H9 (cell line): ENCODE results near the gene APBA2. TPM values are rescaled to one million over a fixed set of nuclear protein-coding genes. Genes with fewer than 3 reads are reported as not detected.

Experiments used
- DNase-seq: peaks from one replicate; pipeline ENCODE4 v3.0.0-alpha.2; 2017
- H2AFZ ChIP-seq: one replicate; pipeline ENCODE4 v1.6.1; 2013; ENCODE audit warnings: mild to moderate bottlenecking, low read length, control low read depth, moderate library complexity
- H2AK5ac ChIP-seq: 2 replicates; pipeline ENCODE4 v1.6.1; 2013; ENCODE audit warnings: low read length, control low read depth, mixed read lengths; ENCODE audit not compliant: insufficient read length
- H2BK120ac ChIP-seq: one replicate; pipeline ENCODE4 v1.6.1; 2013; ENCODE audit warnings: low read depth, mild to moderate bottlenecking, low read length, control low read depth, inconsistent platforms; ENCODE audit not compliant: poor library complexity, severe bottlenecking
- H2BK12ac ChIP-seq: 2 replicates; pipeline ENCODE4 v1.6.1; 2013; ENCODE audit warnings: low read length, control low read depth, mixed read lengths, low read depth; ENCODE audit not compliant: insufficient read length
- H2BK15ac ChIP-seq: 2 replicates; pipeline ENCODE4 v1.6.1; 2013; ENCODE audit warnings: low read depth, low read length, control low read depth
- H2BK20ac ChIP-seq: one replicate; pipeline ENCODE4 v1.6.1; 2013; ENCODE audit warnings: low read depth, mild to moderate bottlenecking, low read length, control low read depth, inconsistent platforms; ENCODE audit not compliant: poor library complexity, severe bottlenecking
- H2BK5ac ChIP-seq: 2 replicates; pipeline ENCODE4 v1.6.1; 2013; ENCODE audit warnings: low read length, control low read depth, mixed read lengths; ENCODE audit not compliant: insufficient read length
- H3K14ac ChIP-seq: 2 replicates; pipeline ENCODE4 v1.6.1; 2013; ENCODE audit warnings: low read length, control low read depth; ENCODE audit not compliant: insufficient read depth
- H3K18ac ChIP-seq: 2 replicates; pipeline ENCODE4 v1.6.1; 2013; ENCODE audit warnings: low read depth, mild to moderate bottlenecking, mixed read lengths, low read length, control low read depth; ENCODE audit not compliant: insufficient read length
- H3K23ac ChIP-seq: 2 replicates; pipeline ENCODE4 v1.6.1; 2013; ENCODE audit warnings: low read length, control low read depth, mixed read lengths, low read depth; ENCODE audit not compliant: insufficient read length
- H3K23me2 ChIP-seq: 2 replicates; pipeline ENCODE4 v1.6.1; 2013; ENCODE audit warnings: low read depth, mild to moderate bottlenecking, mixed read lengths, low read length, control low read depth; ENCODE audit not compliant: insufficient read length, poor library complexity, severe bottlenecking
- H3K27ac ChIP-seq: 2 replicates; pipeline ENCODE4 v1.5.1; 2013; ENCODE audit warnings: low read length, control low read depth, mixed read lengths, low read depth; ENCODE audit not compliant: insufficient read length
- H3K27me3 ChIP-seq: 2 replicates; pipeline ENCODE4 v1.6.1; 2013; ENCODE audit warnings: low read length, control low read depth, inconsistent platforms; ENCODE audit not compliant: insufficient read depth
- H3K4ac ChIP-seq: 2 replicates; pipeline ENCODE4 v1.6.1; 2013; ENCODE audit warnings: low read depth, mild to moderate bottlenecking, control low read depth, inconsistent platforms, low read length, moderate library complexity
- H3K4me1 ChIP-seq: 2 replicates; pipeline ENCODE4 v1.6.1; 2013; ENCODE audit warnings: low read length, control low read depth, inconsistent platforms; ENCODE audit not compliant: insufficient read depth
- H3K4me2 ChIP-seq: 2 replicates; pipeline ENCODE4 v1.6.1; 2013; ENCODE audit warnings: low read length, control low read depth, mixed read lengths; ENCODE audit not compliant: insufficient read length, insufficient read depth
- H3K56ac ChIP-seq: 2 replicates; pipeline ENCODE4 v1.6.1; 2013; ENCODE audit warnings: low read depth, mild to moderate bottlenecking, mixed read lengths, low read length, control low read depth; ENCODE audit not compliant: insufficient read length
- H3K79me1 ChIP-seq: 2 replicates; pipeline ENCODE4 v1.6.1; 2013; ENCODE audit warnings: low read depth, mild to moderate bottlenecking, moderate library complexity, low read length, control low read depth, inconsistent platforms; ENCODE audit not compliant: insufficient read depth, poor library complexity, severe bottlenecking
- H3K79me2 ChIP-seq: 2 replicates; pipeline ENCODE4 v1.6.1; 2013; ENCODE audit warnings: low read length, control low read depth, inconsistent platforms; ENCODE audit not compliant: insufficient read depth
- H3K9ac ChIP-seq: 2 replicates; pipeline ENCODE4 v1.6.1; 2013; ENCODE audit warnings: low read length, control low read depth, mixed read lengths; ENCODE audit not compliant: insufficient read length; ENCODE audit errors: extremely low read depth
- H3K9me3 ChIP-seq: one replicate; pipeline ENCODE4 v1.6.1; 2013; ENCODE audit warnings: low read depth, low read length, inconsistent platforms; ENCODE audit not compliant: control insufficient read depth
- H3T11ph ChIP-seq: one replicate; pipeline ENCODE4 v1.6.1; 2013; ENCODE audit warnings: mild to moderate bottlenecking, low read length, control low read depth, inconsistent platforms
- H4K20me1 ChIP-seq: one replicate; pipeline ENCODE4 v1.6.1; 2013; ENCODE audit not compliant: control insufficient read depth, insufficient read length, insufficient read depth
- H4K5ac ChIP-seq: 2 replicates; pipeline ENCODE4 v1.6.1; 2013; ENCODE audit warnings: low read depth, mild to moderate bottlenecking, mixed read lengths, low read length, control low read depth; ENCODE audit not compliant: insufficient read length
- H4K8ac ChIP-seq: replicated peaks from 2 replicates; pipeline ENCODE4 v1.6.1; 2013; ENCODE audit warnings: low read length, control low read depth, mixed read lengths, low read depth; ENCODE audit not compliant: insufficient read length
- H4K91ac ChIP-seq: 2 replicates; pipeline ENCODE4 v1.6.1; 2013; ENCODE audit warnings: low read depth, mild to moderate bottlenecking, moderate library complexity, mixed read lengths, low read length, control low read depth; ENCODE audit not compliant: insufficient read length
- H3K27ac Mint-ChIP-seq, 3 experiments: 2 replicates in 2 of 3; 3 replicates in 1 of 3; pipeline ENCODE4 v1.8.0; 2020 to 2021; ENCODE audit warnings: mixed read lengths in 3 of 3, mild to moderate bottlenecking in 1 of 3, moderate library complexity in 1 of 3
- H3K27me3 Mint-ChIP-seq: 2 replicates; pipeline ENCODE4 v1.8.0; 2021; ENCODE audit warnings: low read depth, mild to moderate bottlenecking, moderate library complexity, mixed read lengths
- H3K36me3 Mint-ChIP-seq, 3 experiments: 2 replicates in 2 of 3; 3 replicates in 1 of 3; pipeline ENCODE4 v1.8.0; 2020 to 2021; ENCODE audit warnings: low read depth in 3 of 3, mixed read lengths in 3 of 3; ENCODE audit not compliant: insufficient read depth in 1 of 3
- H3K4me1 Mint-ChIP-seq, 2 experiments: 2 replicates each; pipeline ENCODE4 v1.8.0; 2020; ENCODE audit warnings: mixed read lengths in 2 of 2
- H3K4me3 Mint-ChIP-seq, 2 experiments: 2 replicates in 1 of 2; 3 replicates in 1 of 2; pipeline ENCODE4 v1.8.0; 2020 to 2021; ENCODE audit warnings: mild to moderate bottlenecking in 2 of 2, mixed read lengths in 2 of 2, moderate library complexity in 1 of 2
- H3K9me3 Mint-ChIP-seq, 2 experiments: 2 replicates in 1 of 2; 3 replicates in 1 of 2; pipeline ENCODE4 v1.8.0; 2020; ENCODE audit warnings: mild to moderate bottlenecking in 2 of 2, mixed read lengths in 2 of 2, moderate library complexity in 1 of 2
- CTCF ChIP-seq: fragments of 200-600 bp; sonication (generic); conservative IDR thresholded peaks from 3 replicates; pipeline ENCODE4 v1.8.0; 2021; ENCODE audit warnings: antibody characterized with exemption, mild to moderate bottlenecking
- WGBS: extraction: QIAGEN DNeasy Blood & Tissue Kit; methylation state at CpG from one replicate; pipeline ENCODE4 v1.1.7; 2013; ENCODE audit warnings: missing lambda C conversion rate, low lambda C conversion rate, mixed read lengths; ENCODE audit not compliant: insufficient read length; ENCODE audit errors: extremely low coverage; 5-methylcytosine and 5-hydroxymethylcytosine counted together
- total RNA-seq: library from RNA; stranded (reverse); gene quantifications from 2 replicates; pipeline ENCODE4 v1.2.1, GENCODE V29; 2021

APBA2 gene
- total RNA-seq, 1 experiment from 2014 or later = 14.3 TPM

- Histone ChIP-seq H3K4ac (no peak overlapping the region), H3K23ac (no peak overlapping the region), H2BK12ac (no peak overlapping the region), H3K4me2 (no peak overlapping the region), H3K4me1 (peaks cover 4% of the 10 kb centered on the region; the same call in 1 of the 2 replicates), H3K79me2 (no peaks in the 10 kb centered on the region), H3K14ac (no peak overlapping the region), H3K56ac (no peak overlapping the region), H3K9me3 (no peaks in the 10 kb centered on the region), H2BK5ac (no peak overlapping the region), H3K18ac (no peak overlapping the region), H3K23me2 (no peaks in the 10 kb centered on the region), H4K8ac (no peak overlapping the region), H2AK5ac (no peak overlapping the region), H3K27ac (no peak overlapping the region), H2BK20ac (no peak overlapping the region), H4K20me1 (no peaks in the 10 kb centered on the region), H3K79me1 (no peaks in the 10 kb centered on the region), H2BK120ac (no peak overlapping the region), H3K9ac (no peak overlapping the region), H2BK15ac (no peak overlapping the region), H4K91ac (no peak overlapping the region), H2AFZ (no peak overlapping the region), H4K5ac (no peak overlapping the region), H3T11ph (no peak overlapping the region), H3K27me3 (no peaks in the 10 kb centered on the region)
- Mint-ChIP-seq H3K36me3 (peaks cover 0 to 8% (median 0%) of the 10 kb centered on the region in 3 experiments; a peak in 2 of 7 replicates), H3K27me3 (peaks cover 2% of the 10 kb centered on the region; the same call in 1 of the 2 replicates), H3K27ac (no peak overlapping the region), H3K4me1 (peaks cover 33 to 47% of the 10 kb centered on the region in 2 experiments), H3K9me3 (no peaks in the 10 kb centered on the region; a peak in 1 of 5 replicates), H3K4me3 (no peak overlapping the region)
- no CpG with 5 or more reads among the region's 16 CpGs for WGBS
- DNase-seq = no peak
- TF ChIP-seq CTCF = no peak
Measured at GRCh38 chr15:29101491-29101890, 215.7 kb downstream of the APBA2 start.
